IMR-90 (cell line): Measurements from ENCODE around the gene RPH3AL. TPM values are rescaled to one million over a fixed set of nuclear protein-coding genes. Genes with fewer than 3 reads are reported as not detected.

Source experiments
- ATAC-seq: fragments of 200-7000 bp; cut with Tn5 transposase; 2 replicates; pipeline ENCODE4 v1.9.1; 2020; ENCODE audit warnings: low read depth, mild to moderate bottlenecking, moderate library complexity
- BruUV-seq: library from RNA; stranded (reverse); fragments of 400-500 nt; replicated peaks from 2 replicates; lab custom pipeline; 2021; lab: Mats Ljungman, UMichigan
- CTCF ChIA-PET: fragments of 300-600 bp; formaldehyde crosslinking; extraction: SDS; loops from one replicate; lab custom pipeline; 2021; ENCODE audit warnings: antibody characterized with exemption; lab: Yijun Ruan, JAX
- POLR2A ChIA-PET: fragments of 300-600 bp; sonication (Branson Sonifier 250); formaldehyde crosslinking; loops from one replicate; lab custom pipeline; 2022; ENCODE audit warnings: antibody characterized with exemption; ENCODE audit not compliant: unreplicated experiment; lab: Charles Lee
- DNase-seq: peaks from one replicate; pipeline ENCODE4 v3.0.0; 2013
- H2AFZ ChIP-seq: replicated peaks from 2 replicates; pipeline ENCODE3; 2013; ENCODE audit warnings: low read length, mild to moderate bottlenecking; ENCODE audit not compliant: poor library complexity
- H2AK5ac ChIP-seq: 2 replicates; pipeline ENCODE4 v1.6.1; 2013; ENCODE audit warnings: low read depth, low read length, inconsistent platforms
- H2AK9ac ChIP-seq: replicated peaks from 2 replicates; pipeline ENCODE3; 2013; ENCODE audit warnings: mild to moderate bottlenecking, low read depth, low read length, moderate library complexity; ENCODE audit not compliant: poor library complexity
- H2BK120ac ChIP-seq: 2 replicates; pipeline ENCODE4 v1.6.1; 2013; ENCODE audit warnings: low read depth, low read length, inconsistent platforms
- H2BK15ac ChIP-seq: 3 replicates; pipeline ENCODE4 v1.6.1; 2013; ENCODE audit warnings: low read depth, low read length, inconsistent platforms
- H2BK20ac ChIP-seq: 2 replicates; pipeline ENCODE4 v1.6.1; 2013; ENCODE audit warnings: low read depth, mild to moderate bottlenecking, inconsistent platforms, low read length, moderate library complexity
- H2BK5ac ChIP-seq: 2 replicates; pipeline ENCODE4 v1.6.1; 2013; ENCODE audit warnings: mild to moderate bottlenecking, low read depth, low read length, inconsistent platforms; ENCODE audit not compliant: poor library complexity, severe bottlenecking
- H3K14ac ChIP-seq: replicated peaks from 2 replicates; pipeline ENCODE4 v1.6.1; 2013; ENCODE audit warnings: low read depth, low read length, inconsistent platforms
- H3K18ac ChIP-seq: 2 replicates; pipeline ENCODE4 v1.6.1; 2013; ENCODE audit warnings: low read depth, low read length, control low read depth
- H3K23ac ChIP-seq: 2 replicates; pipeline ENCODE4 v1.6.1; 2013; ENCODE audit warnings: low read depth, low read length, inconsistent platforms
- H3K27ac ChIP-seq: 2 replicates; pipeline ENCODE4 v1.5.1; 2013; ENCODE audit warnings: mild to moderate bottlenecking, control low read depth, low read length; ENCODE audit not compliant: insufficient read depth
- H3K27me3 ChIP-seq: 2 replicates; pipeline ENCODE4 v1.6.1; 2013; ENCODE audit warnings: low read length; ENCODE audit not compliant: control insufficient read depth, insufficient read depth
- H3K36me3 ChIP-seq: 2 replicates; pipeline ENCODE4 v1.6.1; 2013; ENCODE audit warnings: low read length, mixed read lengths; ENCODE audit not compliant: control insufficient read depth, insufficient read depth
- H3K4ac ChIP-seq: 2 replicates; pipeline ENCODE4 v1.6.1; 2013; ENCODE audit warnings: low read depth, low read length, inconsistent platforms
- H3K4me1 ChIP-seq: 2 replicates; pipeline ENCODE4 v1.6.1; 2013; ENCODE audit warnings: low read length, mixed read lengths; ENCODE audit not compliant: control insufficient read depth, insufficient read depth
- H3K4me2 ChIP-seq: 2 replicates; pipeline ENCODE4 v1.6.1; 2013; ENCODE audit warnings: low read depth, mild to moderate bottlenecking, control low read depth, low read length, moderate library complexity
- H3K4me3 ChIP-seq: 2 replicates; pipeline ENCODE4 v1.5.1; 2013; ENCODE audit warnings: low read depth, mild to moderate bottlenecking, control low read depth, low read length, moderate library complexity; ENCODE audit not compliant: insufficient read depth
- H3K56ac ChIP-seq: 2 replicates; pipeline ENCODE4 v1.6.1; 2013; ENCODE audit warnings: low read length, inconsistent platforms; ENCODE audit not compliant: insufficient read depth; ENCODE audit errors: extremely low read depth
- H3K79me1 ChIP-seq, 2 experiments: 2 replicates each; pipeline ENCODE4 v1.6.1; 2013; ENCODE audit warnings: low read length in 2 of 2, inconsistent platforms in 1 of 2, low read depth in 1 of 2
- H3K9ac ChIP-seq: 2 replicates; pipeline ENCODE4 v1.6.1; 2013; ENCODE audit warnings: low read depth, low read length, control low read depth
- H3K9me1 ChIP-seq: 2 replicates; pipeline ENCODE4 v1.6.1; 2013; ENCODE audit warnings: low read length, inconsistent platforms; ENCODE audit not compliant: insufficient read depth
- H3K9me3 ChIP-seq: 2 replicates; pipeline ENCODE4 v1.6.1; 2013; ENCODE audit warnings: low read length; ENCODE audit not compliant: control insufficient read depth, insufficient read depth
- H4K20me1 ChIP-seq: 2 replicates; pipeline ENCODE4 v1.6.1; 2013; ENCODE audit warnings: low read length, inconsistent platforms; ENCODE audit not compliant: insufficient read depth
- H4K5ac ChIP-seq: 2 replicates; pipeline ENCODE4 v1.6.1; 2013; ENCODE audit warnings: mild to moderate bottlenecking, low read depth, low read length, control low read depth
- H4K8ac ChIP-seq, 2 experiments: 2 replicates each; pipeline ENCODE4 v1.6.1; 2013; ENCODE audit warnings: low read depth in 2 of 2, low read length in 2 of 2, control low read depth in 1 of 2, inconsistent platforms in 1 of 2
- H4K91ac ChIP-seq: 2 replicates; pipeline ENCODE4 v1.6.1; 2013; ENCODE audit warnings: low read depth, low read length, inconsistent platforms; ENCODE audit not compliant: insufficient read depth
- RCOR1 ChIP-seq: IDR thresholded peaks from 2 replicates; pipeline ENCODE4 v1.6.1; 2012; ENCODE audit warnings: mild to moderate bottlenecking, low read length, improper control_type of control experiment; ENCODE audit not compliant: insufficient replicate concordance
- WGBS, 2 experiments: methylation state at CpG; one replicate each; pipeline versions ENCODE4 v1.1.5 to v1.1.7; 2013; ENCODE audit warnings: missing lambda C conversion rate in 2 of 2; ENCODE audit not compliant: insufficient read length in 1 of 2; ENCODE audit errors: extremely low coverage in 2 of 2; 5-methylcytosine and 5-hydroxymethylcytosine counted together
- dilution Hi-C: fragments of 300-500 bp; cut with HindIII; formaldehyde crosslinking; loops from one replicate; pipeline ENCODE4 v1.14.3; 2018; ENCODE audit warnings: low sequenced_read_pairs; ENCODE audit not compliant: unreplicated experiment
- in situ Hi-C: fragments of 300-500 bp; cut with MboI; formaldehyde crosslinking; loops from 3 replicates; pipeline ENCODE4 v1.14.3; 2019; ENCODE audit warnings: low sequenced_read_pairs, inconsistent platforms, mixed read lengths
- intact Hi-C: fragments of 100-400 bp; cut with micrococcal nuclease; formaldehyde crosslinking; loops from 2 replicates; pipeline ENCODE4 v1.10.0; 2022
- polyA plus RNA-seq, 3 experiments: library from polyadenylated mRNA; depleted of rRNA; stranded (reverse); fragments of >200 nt; gene quantifications; 2 replicates each; pipeline ENCODE4 v1.2.3, GENCODE V29; 2012; ENCODE audit warnings: low replicate concordance in 1 of 3
- total RNA-seq: library from RNA; depleted of rRNA; stranded (reverse); fragments of >200 nt; gene quantifications from 2 replicates; pipeline ENCODE4 v1.2.3, GENCODE V29; 2012

RPH3AL gene
- total and polyA plus RNA-seq, 2 of the 4 experiments (the other 2 are of a cell fraction) = 1.8 to 2.5 TPM

GRCh38 chr17:327971-328370 is 24.6 kb downstream of the RPH3AL start:
- no peak overlapping the region for H3K4me2 ChIP-seq
- no peak overlapping the region for H2AK5ac ChIP-seq
- WGBS, 2 experiments = no CpG with 5 or more reads among the region's 7 CpGs
- DNase-seq = no peak
- H3K56ac ChIP-seq = no peak overlapping the region
- H2AFZ ChIP-seq = peak overlapping the region; percentile 32
- 0 out of 2 replicates have a peak, but pooled peaks cover 3% of the 10 kb centered on the region for H3K4me1 ChIP-seq
- intact Hi-C loops = no loop called here
- H2AK9ac ChIP-seq = no peak overlapping the region
- no peaks in the 10 kb centered on the region for H3K36me3 ChIP-seq
- no peak overlapping the region for H4K91ac ChIP-seq
- no peak overlapping the region for H3K9ac ChIP-seq
- H2BK15ac ChIP-seq = no peak overlapping the region
- CTCF ChIA-PET = no interaction called here
- TF ChIP-seq RCOR1 = no peak
- H2BK5ac ChIP-seq = no peak overlapping the region
- H3K4ac ChIP-seq = no peak overlapping the region
- no peaks in the 10 kb centered on the region for H3K9me1 ChIP-seq
- dilution Hi-C loops = no loop called here
- no peak overlapping the region for H2BK20ac ChIP-seq
- no peak overlapping the region for H2BK120ac ChIP-seq
- no peak overlapping the region for H3K18ac ChIP-seq
- H3K27ac ChIP-seq = no peak overlapping the region
- H3K14ac ChIP-seq = no peak overlapping the region
- POLR2A ChIA-PET = no interaction called here
- no peak overlapping the region for H4K5ac ChIP-seq
- H3K4me3 ChIP-seq = no peak overlapping the region
- H3K27me3 ChIP-seq = peaks cover 27% of the 10 kb centered on the region; the same call in 1 of the 2 replicates
- ATAC-seq = no peak
- no peak overlapping the region for H4K8ac ChIP-seq
- no peaks in the 10 kb centered on the region for H3K79me1 ChIP-seq
- H4K20me1 ChIP-seq = no peaks in the 10 kb centered on the region
- BruUV-seq = no TSS peak
- in situ Hi-C loops = no loop called here
- H3K9me3 ChIP-seq = no peaks in the 10 kb centered on the region
- H3K23ac ChIP-seq = no peak overlapping the region
